GM21619 (cell line): Measurements from ENCODE around the gene TMTC2.
"Not testable (repeated sequence)": the region's sequence is repeated elsewhere in the genome, so short reads cannot be mapped to it uniquely, and the experiment has no call there.

Experiments used
- ATAC-seq: cut with Tn5 transposase; IDR thresholded peaks from one replicate; pipeline ENCODE4 v1.9.1; 2021; ENCODE audit not compliant: unreplicated experiment

The TMTC2 gene

GRCh38 chr12:83059107-83059506 lies 372.4 kb downstream of the TMTC2 start:
- no peak for ATAC-seq

- no peak for ATAC-seq
These were observed 378.9 kb downstream of the TMTC2 start for GRCh38 chr12:83065562-83065961.

GRCh38 chr12:83067981-83068380 lies 381.3 kb downstream of the TMTC2 start:
- ATAC-seq: no peak

- no peak for ATAC-seq
These were observed 387.7 kb downstream of the TMTC2 start for GRCh38 chr12:83074358-83074894.

GRCh38 chr12:83075471-83075870 lies 388.8 kb downstream of the TMTC2 start:
- ATAC-seq: no peak

GRCh38 chr12:83077041-83077440 lies 390.3 kb downstream of the TMTC2 start:
- no peak for ATAC-seq

- no peak for ATAC-seq
These were observed 396.1 kb downstream of the TMTC2 start for GRCh38 chr12:83082690-83083276.

GRCh38 chr12:83083616-83084015 lies 396.9 kb downstream of the TMTC2 start:
- ATAC-seq: no peak

- ATAC-seq: no peak
These were observed 398.0 kb downstream of the TMTC2 start for GRCh38 chr12:83084516-83085234.

- ATAC-seq: no peak
These were observed 399.3 kb downstream of the TMTC2 start for GRCh38 chr12:83086023-83086422.

- no peak for ATAC-seq
These were observed 402.9 kb downstream of the TMTC2 start for GRCh38 chr12:83089575-83089974.

- no peak for ATAC-seq
These were observed 405.4 kb downstream of the TMTC2 start for GRCh38 chr12:83092129-83092528.

GRCh38 chr12:83092606-83093005 lies 405.9 kb downstream of the TMTC2 start:
- ATAC-seq: no peak

- no peak for ATAC-seq
These were observed 406.7 kb downstream of the TMTC2 start for GRCh38 chr12:83093426-83093825.

GRCh38 chr12:83097643-83098342 lies 411.1 kb downstream of the TMTC2 start:
- ATAC-seq: no peak

GRCh38 chr12:83099436-83099835 lies 412.7 kb downstream of the TMTC2 start:
- ATAC-seq: no peak

GRCh38 chr12:83102499-83102898 lies 415.8 kb downstream of the TMTC2 start:
- no peak for ATAC-seq

- no peak for ATAC-seq
These were observed 420.2 kb downstream of the TMTC2 start for GRCh38 chr12:83106873-83107272.

- no peak for ATAC-seq
These were observed 423.7 kb downstream of the TMTC2 start for GRCh38 chr12:83110424-83110823.

GRCh38 chr12:83113945-83114344 lies 427.2 kb downstream of the TMTC2 start:
- no peak for ATAC-seq

GRCh38 chr12:83114966-83115365 lies 428.3 kb downstream of the TMTC2 start:
- no peak for ATAC-seq

- ATAC-seq: not testable (repeated sequence)
These were observed 431.2 kb downstream of the TMTC2 start for GRCh38 chr12:83117926-83118325.
